Psoas muscle (tissue), 8 donors: ENCODE measurements around the gene SAAL1. TPM values are rescaled to one million over a fixed set of nuclear protein-coding genes. Genes with fewer than 3 reads are reported as not detected.
"Not testable (repeated sequence)": the region's sequence is repeated elsewhere in the genome, so short reads cannot be mapped to it uniquely, and the experiment has no call there.

Source experiments
- ATAC-seq, 4 donors: fragments of 200-7000 bp; cut with Tn5 transposase; one replicate each; pipeline ENCODE4 v1.9.1; 2020; ENCODE audit warnings: moderate library complexity in 3 of 4, mild to moderate bottlenecking in 2 of 4
- DNase-seq, 2 donors: peaks; one replicate each; pipeline ENCODE4 v3.0.0-alpha.2; 2020
- H3K27ac ChIP-seq: fragments of 200-600 bp; one replicate; pipeline ENCODE4 v1.8.0; 2022
- H3K27me3 ChIP-seq, 3 donors: fragments of 200-600 bp in 1 of 3; one replicate each; pipeline versions ENCODE4 v1.6.1 to v1.8.0; 2013 to 2022; ENCODE audit warnings: low read length in 2 of 3, mild to moderate bottlenecking in 2 of 3, moderate library complexity in 1 of 3; ENCODE audit not compliant: insufficient read depth in 3 of 3
- H3K36me3 ChIP-seq, 2 donors: fragments of 200-600 bp in 1 of 2; one replicate each; pipeline versions ENCODE4 v1.6.1 to v1.8.0; 2013 to 2022; ENCODE audit warnings: low read depth in 1 of 2, mild to moderate bottlenecking in 1 of 2, moderate library complexity in 1 of 2; ENCODE audit not compliant: insufficient read depth in 1 of 2
- H3K4me1 ChIP-seq: fragments of 200-600 bp; one replicate; pipeline ENCODE4 v1.8.0; 2022
- H3K4me3 ChIP-seq: fragments of 200-600 bp; one replicate; pipeline ENCODE4 v1.8.0; 2022; ENCODE audit warnings: mild to moderate bottlenecking
- H3K9me3 ChIP-seq: fragments of 200-600 bp; one replicate; pipeline ENCODE4 v1.8.0; 2022
- CTCF ChIP-seq: fragments of 200-600 bp; IDR thresholded peaks from one replicate; pipeline ENCODE4 v1.8.0; 2022; ENCODE audit warnings: antibody characterized with exemption
- WGBS, 3 donors: extraction: QIAGEN DNeasy Blood & Tissue Kit; methylation state at CpG; one replicate each; pipeline versions ENCODE4 v1.1.6 to v1.1.7; 2013; 5-methylcytosine and 5-hydroxymethylcytosine counted together
- intact Hi-C, 2 donors: fragments of 100-400 bp; cut with DNase I; formaldehyde crosslinking; loops; one replicate each; pipeline versions ENCODE4 v1.11.0 to v1.14.2; 2022
- polyA plus RNA-seq, 3 donors: library from polyadenylated mRNA; stranded (reverse); fragments of 200-250 nt; gene quantifications; one replicate each; pipeline ENCODE4 v1.2.3, GENCODE V29; 2013
- total RNA-seq, 4 donors: library from RNA; stranded (reverse); fragmentation: NEBNext Ultra II Directional in 2 of 4; extraction: Animal tissue kit (Norgen Biotek cat#: 25700) in 2 of 4; gene quantifications; one replicate each; pipeline versions ENCODE4 v1.2.1 to v1.2.4, GENCODE V29; 2021 to 2023
- donor health status: healthy with polysubstance abuse.
- donor health status: DM: no; HTN: no; CAD: no; lungs with moderate emphysema.
- donor health status: Bipolar disorder and iron deficiency.
- donor health status: healthy.
- donor health status: DM: yes; HTN: yes; CAD: no.
- donor health status: DM: no; HTN: no; CAD: no.
- donor health status: DM: no; HTN: no; CAD: no.
- donor health status: DM: yes; HTN: yes; CAD: no.

Gene SAAL1
- total and polyA plus RNA-seq, 7 donors, result 3.5 to 6.7 (median 5.3) TPM

- H3K4me1 ChIP-seq, result no peaks in the 10 kb centered on the region
- 62 to 76% (median 70%) methylated on average over 5 of the region's 5 CpGs for WGBS, 3 donors
Measured at GRCh38 chr11:18144243-18144642, 38.4 kb upstream of the SAAL1 start.

GRCh38 chr11:18140145-18140544, 34.3 kb upstream of the SAAL1 start:
- no peaks in the 10 kb centered on the region for H3K4me1 ChIP-seq
- DNase-seq (no peak), ATAC-seq (no peak)
- 91 to 99% (median 96%) methylated on average over 2 of the region's 2 CpGs for WGBS, 3 donors
- H3K27ac ChIP-seq, result no peak overlapping the region
- H3K4me3 ChIP-seq, result no peak overlapping the region
- no peaks in the 10 kb centered on the region for H3K36me3 ChIP-seq
- TF ChIP-seq CTCF, result no peak
- no peaks in the 10 kb centered on the region for H3K27me3 ChIP-seq
- intact Hi-C loops, result no loop called here
- H3K9me3 ChIP-seq, result no peaks in the 10 kb centered on the region

More at GRCh38 chr11:18144243-18144642, 38.4 kb upstream of the SAAL1 start:
- DNase-seq (no peak), ATAC-seq (no peak)
- Histone ChIP-seq H3K27ac (no peak overlapping the region), H3K4me3 (no peak overlapping the region), H3K36me3 (no peaks in the 10 kb centered on the region), H3K27me3 (peaks cover 0 to 7% (median 2%) of the 10 kb centered on the region in 3 donors), H3K9me3 (no peaks in the 10 kb centered on the region)
- TF ChIP-seq CTCF, result no peak
- intact Hi-C loops, result no loop called here

- Histone ChIP-seq H3K27me3 (peaks cover 0 to 4% (median 0%) of the 10 kb centered on the region in 3 donors), H3K27ac (no peak overlapping the region), H3K4me3 (no peak overlapping the region), H3K4me1 (no peaks in the 10 kb centered on the region), H3K36me3 (no peaks in the 10 kb centered on the region), H3K9me3 (no peaks in the 10 kb centered on the region)
- no peak for TF ChIP-seq CTCF
- no peak for ATAC-seq
- WGBS, 3 donors, result 93 to 95% (median 93%) methylated on average over 29 of the region's 29 CpGs
- intact Hi-C loops, result no loop called here
- DNase-seq, result no peak
Measured at GRCh38 chr11:18137186-18137800, 31.4 kb upstream of the SAAL1 start.

GRCh38 chr11:18135308-18135707, 29.4 kb upstream of the SAAL1 start:
- H3K9me3 ChIP-seq, result no peaks in the 10 kb centered on the region
- WGBS, 3 donors, result 33 to 45% (median 44%) methylated on average over 2 of the region's 2 CpGs
- TF ChIP-seq CTCF, result no peak
- no peaks in the 10 kb centered on the region for H3K4me1 ChIP-seq
- H3K27me3 ChIP-seq, result peaks cover 0 to 4% (median 0%) of the 10 kb centered on the region in 3 donors
- DNase-seq (no peak), ATAC-seq (no peak)
- intact Hi-C loops, result no loop called here
- H3K4me3 ChIP-seq, result no peak overlapping the region
- no peaks in the 10 kb centered on the region for H3K36me3 ChIP-seq
- H3K27ac ChIP-seq, result no peak overlapping the region

GRCh38 chr11:18132341-18132740, 26.5 kb upstream of the SAAL1 start, which contains the start of gene MRGPRX3:
Gene MRGPRX3, plus strand, starts transcription at chr11:18132571. Its CDS starts 4,632 bp downstream, at chr11:18137203.
- no peak within 1 kb of the TSS for H3K4me3 ChIP-seq
- intact Hi-C loops, result no loop called here
- WGBS, 3 donors, result 43 to 52% (median 49%) methylated on average over 3 of the region's 3 CpGs
- no peak for DNase-seq
- H3K27me3 ChIP-seq, result peaks cover 0 to 4% (median 0%) of the 10 kb centered on the region in 3 donors
- no peaks in the 10 kb centered on the region for H3K9me3 ChIP-seq
- no peak for ATAC-seq
- no peaks in the 10 kb centered on the region for H3K36me3 ChIP-seq
- no peaks in the 10 kb centered on the region for H3K4me1 ChIP-seq
- no peak for TF ChIP-seq CTCF
- H3K27ac ChIP-seq, result no peak within 1 kb of the TSS

GRCh38 chr11:18131115-18131514, 25.2 kb upstream of the SAAL1 start:
- WGBS, 3 donors, result 91 to 96% (median 92%) methylated on average over 4 of the region's 4 CpGs
- not testable (repeated sequence) for H3K27me3 ChIP-seq

DNA sequence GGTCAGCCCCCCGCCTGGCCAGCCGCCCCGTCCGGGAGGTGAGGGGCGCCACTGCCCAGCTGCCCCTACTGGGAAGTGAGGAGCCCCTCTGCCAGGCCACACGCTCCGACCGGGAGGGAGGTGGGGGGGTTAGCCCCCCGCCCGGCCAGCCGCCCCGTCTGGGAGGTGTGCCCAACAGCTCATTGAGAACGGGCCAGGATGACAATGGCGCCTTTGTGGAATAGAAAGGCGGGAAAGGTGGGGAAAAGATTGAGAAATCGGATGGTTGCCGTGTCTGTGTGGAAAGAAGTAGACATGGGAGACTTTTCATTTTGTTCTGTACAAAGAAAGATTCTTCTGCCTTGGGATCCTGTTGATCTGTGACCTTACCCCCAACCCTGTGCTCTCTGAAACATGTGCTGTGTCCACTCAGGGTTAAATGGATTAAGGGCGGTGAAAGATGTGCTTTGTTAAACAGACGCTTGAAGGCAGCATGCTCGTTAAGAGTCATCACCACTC, 15.5 kb upstream of the SAAL1 start:
- H3K27ac ChIP-seq, H3K9me3 ChIP-seq, H3K4me3 ChIP-seq, ATAC-seq, H3K4me1 ChIP-seq, H3K36me3 ChIP-seq, DNase-seq, H3K27me3 ChIP-seq, intact Hi-C loops: not testable (repeated sequence)
- 82 to 88% (median 82%) methylated on average over 9 to 20 of the region's 20 CpGs for WGBS, 3 donors

More at GRCh38 chr11:18131115-18131514, 25.2 kb upstream of the SAAL1 start:
- H3K9me3 ChIP-seq, H3K27ac ChIP-seq, DNase-seq, ATAC-seq, intact Hi-C loops, H3K4me3 ChIP-seq, H3K36me3 ChIP-seq, H3K4me1 ChIP-seq: not testable (repeated sequence)
